ENCODE results near the gene SFTPA1.
"Not testable (repeated sequence)": the region's sequence is repeated elsewhere in the genome, so short reads cannot be mapped to it uniquely, and the experiment has no call there.

The SFTPA1 gene

DNA sequence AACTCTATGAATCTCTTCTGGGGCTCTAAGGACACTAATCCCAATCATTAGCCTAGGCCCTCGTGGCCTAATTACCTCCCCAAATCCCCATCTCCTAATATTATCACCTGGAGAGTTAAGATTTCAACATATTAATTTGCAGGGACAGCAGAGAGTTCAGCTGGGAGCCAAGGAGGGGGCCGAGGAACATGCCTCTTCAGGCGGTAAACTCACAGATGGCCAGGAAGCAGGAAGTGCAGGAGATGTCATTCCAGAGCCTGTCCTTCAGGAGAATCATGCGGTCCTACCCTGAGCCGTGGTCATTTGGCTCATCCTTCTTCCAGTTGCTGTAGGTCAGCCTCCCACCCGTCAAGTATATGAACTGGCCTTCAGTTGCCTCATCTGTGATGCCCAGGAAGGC is 28.6 kb upstream of the SFTPA1 start:
- no peak for DNase-seq (ENCODE audit: low read depth)
- no peak overlapping the region for H3K4me3 ChIP-seq (ENCODE audit: low read depth, low read length)

DNA sequence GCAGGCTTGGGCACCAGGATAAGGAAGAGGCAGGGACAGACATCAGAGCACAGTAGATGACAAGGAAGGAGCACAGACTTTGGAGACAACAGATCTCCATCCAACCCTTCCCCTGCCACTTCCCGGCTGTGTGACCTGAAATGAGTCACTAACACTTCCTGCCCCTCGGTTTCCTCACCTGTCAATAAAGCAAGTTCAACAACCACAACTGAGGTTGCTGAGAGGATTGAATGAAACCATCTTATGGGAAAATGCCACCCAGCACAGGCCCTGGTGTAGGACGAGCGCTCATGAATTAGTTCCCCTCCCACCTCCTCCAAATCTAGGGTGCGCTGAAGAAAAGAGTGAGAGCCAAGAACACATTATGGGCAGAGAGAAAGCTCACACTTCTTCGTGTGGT is 27.8 kb upstream of the SFTPA1 start:
- H3K4me3 ChIP-seq (ENCODE audit: low read depth, low read length), result not testable (repeated sequence)

More for the DNA sequence above, 28.6 kb upstream of the SFTPA1 start:
- TF ChIP-seq, protein P1, sequence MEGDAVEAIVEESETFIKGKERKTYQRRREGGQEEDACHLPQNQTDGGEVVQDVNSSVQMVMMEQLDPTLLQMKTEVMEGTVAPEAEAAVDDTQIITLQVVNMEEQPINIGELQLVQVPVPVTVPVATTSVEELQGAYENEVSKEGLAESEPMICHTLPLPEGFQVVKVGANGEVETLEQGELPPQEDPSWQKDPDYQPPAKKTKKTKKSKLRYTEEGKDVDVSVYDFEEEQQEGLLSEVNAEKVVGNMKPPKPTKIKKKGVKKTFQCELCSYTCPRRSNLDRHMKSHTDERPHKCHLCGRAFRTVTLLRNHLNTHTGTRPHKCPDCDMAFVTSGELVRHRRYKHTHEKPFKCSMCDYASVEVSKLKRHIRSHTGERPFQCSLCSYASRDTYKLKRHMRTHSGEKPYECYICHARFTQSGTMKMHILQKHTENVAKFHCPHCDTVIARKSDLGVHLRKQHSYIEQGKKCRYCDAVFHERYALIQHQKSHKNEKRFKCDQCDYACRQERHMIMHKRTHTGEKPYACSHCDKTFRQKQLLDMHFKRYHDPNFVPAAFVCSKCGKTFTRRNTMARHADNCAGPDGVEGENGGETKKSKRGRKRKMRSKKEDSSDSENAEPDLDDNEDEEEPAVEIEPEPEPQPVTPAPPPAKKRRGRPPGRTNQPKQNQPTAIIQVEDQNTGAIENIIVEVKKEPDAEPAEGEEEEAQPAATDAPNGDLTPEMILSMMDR (IDR thresholded peaks at IDR 0.05; ENCODE audit: insufficient read depth, low read depth, low read length, missing control alignments), result no peak

DNA sequence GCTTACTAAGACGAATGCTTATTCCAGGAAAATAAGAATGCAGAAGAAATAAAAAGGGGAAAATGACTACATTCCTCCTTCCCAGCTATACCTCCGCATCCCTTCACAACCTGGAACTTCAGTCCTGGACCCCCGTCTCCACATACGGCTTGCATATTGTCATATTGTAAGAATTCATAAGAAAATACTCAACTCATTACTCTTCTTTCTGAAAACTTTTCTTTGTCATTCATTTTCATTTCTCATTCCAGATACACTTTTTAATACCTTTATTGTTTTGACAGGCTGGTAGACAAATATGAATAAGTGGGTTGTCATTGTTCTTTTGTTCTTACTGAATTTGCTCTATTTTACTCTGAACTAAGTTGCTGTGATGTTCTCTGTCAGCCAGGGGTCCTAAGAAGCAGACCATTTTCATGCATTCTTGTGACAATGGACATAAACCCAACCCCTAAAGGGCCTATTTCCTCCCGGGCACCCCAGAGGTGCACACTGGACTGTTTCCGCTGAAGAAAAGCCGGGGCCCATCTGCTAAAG is 27.2 kb upstream of the SFTPA1 start:
- DNase-seq (ENCODE audit: low read depth), result no peak
- TF ChIP-seq, protein P1 (IDR thresholded peaks at IDR 0.05; ENCODE audit: insufficient read depth, low read depth, low read length, missing control alignments), result no peak
- no peak overlapping the region for H3K4me3 ChIP-seq (ENCODE audit: low read depth, low read length)

More for the DNA sequence above, 27.8 kb upstream of the SFTPA1 start:
- DNase-seq (ENCODE audit: low read depth), result not testable (repeated sequence)

DNA sequence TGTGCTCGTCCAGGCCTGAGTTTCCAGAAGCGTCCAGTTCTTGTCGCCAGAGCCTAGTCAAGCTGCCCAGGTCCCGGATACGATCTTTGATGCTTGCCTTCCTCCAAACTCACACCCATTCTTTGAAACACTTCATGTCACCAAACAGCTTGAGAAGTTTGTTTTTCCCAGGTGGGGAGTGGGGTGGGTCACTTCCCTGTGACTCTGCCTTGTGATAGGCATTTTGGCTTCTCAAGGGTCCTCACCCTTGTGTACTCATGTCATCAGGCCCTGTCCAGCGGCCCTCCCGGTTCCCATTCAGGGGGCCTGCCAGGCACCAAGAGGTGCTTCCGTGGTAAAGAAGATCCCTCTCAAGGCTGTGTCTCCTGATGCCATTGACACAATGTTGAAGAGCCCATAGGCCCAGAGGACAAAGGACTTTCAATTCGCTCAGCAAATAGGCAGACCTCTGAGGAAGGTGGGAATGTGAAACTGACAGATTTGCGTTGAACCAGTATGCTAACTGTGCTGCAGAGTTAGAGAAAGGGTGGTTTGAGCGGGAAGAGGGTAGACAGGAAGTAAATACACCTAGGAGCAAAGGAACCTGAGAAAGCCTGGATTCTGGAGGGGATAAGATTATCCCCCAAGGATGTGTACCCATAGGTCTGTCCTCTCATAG is 24.7 kb upstream of the SFTPA1 start:
- no peak overlapping the region for H3K4me3 ChIP-seq (ENCODE audit: low read depth, low read length)
- no peak for DNase-seq (ENCODE audit: low read depth)
- TF ChIP-seq, protein P1 (IDR thresholded peaks at IDR 0.05; ENCODE audit: insufficient read depth, low read depth, low read length, missing control alignments), result no peak

GRCh38 chr10:79586933-79587332 is 23.8 kb upstream of the SFTPA1 start:
- no peak for DNase-seq (ENCODE audit: low read depth)
- TF ChIP-seq, protein P1 (IDR thresholded peaks at IDR 0.05; ENCODE audit: insufficient read depth, low read depth, low read length, missing control alignments), result no peak
- no peak overlapping the region for H3K4me3 ChIP-seq (ENCODE audit: low read depth, low read length)

GRCh38 chr10:79588800-79589199 is 21.9 kb upstream of the SFTPA1 start:
- H3K4me3 ChIP-seq (ENCODE audit: low read depth, low read length), result no peak overlapping the region
- TF ChIP-seq, protein P1 (IDR thresholded peaks at IDR 0.05; ENCODE audit: insufficient read depth, low read depth, low read length, missing control alignments), result no peak
- no peak for DNase-seq (ENCODE audit: low read depth)

DNA sequence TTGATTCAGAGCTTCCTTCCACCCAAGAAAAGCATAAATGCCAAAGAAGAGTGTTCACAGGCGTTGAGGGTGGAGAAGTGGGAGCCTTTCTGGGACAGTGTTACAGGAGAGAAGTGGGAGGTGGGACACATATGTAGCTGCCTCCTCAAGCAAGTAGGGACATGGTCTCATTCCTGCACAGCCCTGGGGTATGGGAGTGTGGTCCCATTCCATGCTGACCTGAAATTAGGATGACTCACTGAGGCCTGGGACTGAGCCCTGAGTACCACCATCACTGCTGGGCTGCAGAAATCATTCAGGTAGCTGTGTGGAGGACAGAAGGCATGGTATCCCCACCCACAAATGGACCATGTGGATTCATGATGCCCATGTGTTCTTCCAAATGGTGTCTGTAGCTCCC is 17.4 kb upstream of the SFTPA1 start:
- TF ChIP-seq, protein P1 (IDR thresholded peaks at IDR 0.05; ENCODE audit: insufficient read depth, low read depth, low read length, missing control alignments), result no peak
- DNase-seq (ENCODE audit: low read depth), result no peak
- no peak overlapping the region for H3K4me3 ChIP-seq (ENCODE audit: low read depth, low read length)

- H3K4me3 ChIP-seq (ENCODE audit: low read depth, low read length); DNase-seq (ENCODE audit: low read depth): not testable (repeated sequence)
These were observed 16.2 kb upstream of the SFTPA1 start for GRCh38 chr10:79594565-79594964.
